Measurements from ENCODE around the gene GPR137B. TPM values are rescaled to one million over a fixed set of nuclear protein-coding genes. Genes with fewer than 3 reads are reported as not detected.
"Not testable (repeated sequence)": the region's sequence is repeated elsewhere in the genome, so short reads cannot be mapped to it uniquely, and the experiment has no call there.

The GPR137B gene
- total RNA-seq, 2 donors from 2014 or later: 22.7 to 39.7 TPM

DNA sequence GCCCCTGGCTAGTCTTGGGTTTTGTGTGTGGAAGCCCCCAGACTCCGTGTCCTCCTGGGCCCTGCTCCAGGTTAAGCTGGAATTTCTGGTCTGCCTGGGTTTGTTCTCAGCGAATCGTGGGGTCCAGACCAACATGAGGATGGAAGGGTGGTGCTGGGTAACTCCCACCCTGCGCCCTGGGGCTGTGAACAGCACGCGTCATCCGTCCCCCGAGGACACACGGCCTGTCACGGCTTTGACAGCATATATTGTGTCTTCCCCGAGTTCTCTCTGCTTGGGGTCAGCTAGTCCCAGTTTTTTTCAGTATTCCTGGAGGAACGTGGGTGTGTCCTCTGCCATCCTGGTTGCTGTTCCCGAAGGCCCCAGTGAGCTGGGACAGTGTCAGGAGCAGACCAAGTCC is 11.8 kb downstream of the GPR137B start:
- TF ChIP-seq, protein P1, sequence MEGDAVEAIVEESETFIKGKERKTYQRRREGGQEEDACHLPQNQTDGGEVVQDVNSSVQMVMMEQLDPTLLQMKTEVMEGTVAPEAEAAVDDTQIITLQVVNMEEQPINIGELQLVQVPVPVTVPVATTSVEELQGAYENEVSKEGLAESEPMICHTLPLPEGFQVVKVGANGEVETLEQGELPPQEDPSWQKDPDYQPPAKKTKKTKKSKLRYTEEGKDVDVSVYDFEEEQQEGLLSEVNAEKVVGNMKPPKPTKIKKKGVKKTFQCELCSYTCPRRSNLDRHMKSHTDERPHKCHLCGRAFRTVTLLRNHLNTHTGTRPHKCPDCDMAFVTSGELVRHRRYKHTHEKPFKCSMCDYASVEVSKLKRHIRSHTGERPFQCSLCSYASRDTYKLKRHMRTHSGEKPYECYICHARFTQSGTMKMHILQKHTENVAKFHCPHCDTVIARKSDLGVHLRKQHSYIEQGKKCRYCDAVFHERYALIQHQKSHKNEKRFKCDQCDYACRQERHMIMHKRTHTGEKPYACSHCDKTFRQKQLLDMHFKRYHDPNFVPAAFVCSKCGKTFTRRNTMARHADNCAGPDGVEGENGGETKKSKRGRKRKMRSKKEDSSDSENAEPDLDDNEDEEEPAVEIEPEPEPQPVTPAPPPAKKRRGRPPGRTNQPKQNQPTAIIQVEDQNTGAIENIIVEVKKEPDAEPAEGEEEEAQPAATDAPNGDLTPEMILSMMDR (IDR thresholded peaks at IDR 0.05): no peak
- no peak for DNase-seq (ENCODE audit: low spot score)
- no peaks in the 10 kb centered on the region for H3K36me3 ChIP-seq
- peaks cover 0 to 51% of the 10 kb centered on the region in 2 donors for H3K4me1 ChIP-seq
- no peak overlapping the region for H3K4me3 ChIP-seq
- no peaks in the 10 kb centered on the region for H3K9me3 ChIP-seq
- H3K27ac ChIP-seq: no peak overlapping the region
- no peaks in the 10 kb centered on the region for H3K27me3 ChIP-seq

GRCh38 chr1:236154671-236155398 is 12.5 kb downstream of the GPR137B start:
- H3K27me3 ChIP-seq: no peaks in the 10 kb centered on the region
- no peaks in the 10 kb centered on the region for H3K9me3 ChIP-seq
- no peaks in the 10 kb centered on the region for H3K36me3 ChIP-seq
- no peak overlapping the region for H3K27ac ChIP-seq
- peaks cover 0 to 44% of the 10 kb centered on the region in 2 donors for H3K4me1 ChIP-seq
- no peak overlapping the region for H3K4me3 ChIP-seq
- TF ChIP-seq, protein P1 (IDR thresholded peaks at IDR 0.05): no peak
- no peak for DNase-seq (ENCODE audit: low spot score)

- Histone ChIP-seq H3K9me3 (no peaks in the 10 kb centered on the region), H3K27ac (no peak overlapping the region), H3K4me1 (peaks cover 0 to 39% of the 10 kb centered on the region in 2 donors), H3K27me3 (no peaks in the 10 kb centered on the region), H3K4me3 (no peak overlapping the region), H3K36me3 (no peaks in the 10 kb centered on the region)
- TF ChIP-seq, protein P1 (IDR thresholded peaks at IDR 0.05): no peak
- DNase-seq (ENCODE audit: low spot score): no peak
Observed at GRCh38 chr1:236155399-236155767, 13.0 kb downstream of the GPR137B start.

- H3K27ac ChIP-seq: no peak overlapping the region
- H3K4me3 ChIP-seq: no peak overlapping the region
- DNase-seq (ENCODE audit: low spot score): no peak
- H3K27me3 ChIP-seq: no peaks in the 10 kb centered on the region
- peaks cover 0 to 33% of the 10 kb centered on the region in 2 donors for H3K4me1 ChIP-seq
- H3K9me3 ChIP-seq: peaks cover 0 to 4% of the 10 kb centered on the region in 2 donors
- TF ChIP-seq, protein P1 (IDR thresholded peaks at IDR 0.05): no peak
- no peaks in the 10 kb centered on the region for H3K36me3 ChIP-seq
Observed at GRCh38 chr1:236155841-236156503, 13.6 kb downstream of the GPR137B start.

- Histone ChIP-seq H3K4me1 (peaks cover 0 to 26% of the 10 kb centered on the region in 2 donors), H3K4me3 (no peak overlapping the region), H3K36me3 (no peaks in the 10 kb centered on the region), H3K27me3 (no peaks in the 10 kb centered on the region), H3K9me3 (peaks cover 0 to 11% of the 10 kb centered on the region in 2 donors), H3K27ac (no peak overlapping the region)
- TF ChIP-seq, protein P1 (IDR thresholded peaks at IDR 0.05): no peak
- peak; percentile 67 for DNase-seq (ENCODE audit: low spot score)
Observed at GRCh38 chr1:236156512-236157208, 14.3 kb downstream of the GPR137B start.

GRCh38 chr1:236158072-236158471 is 15.7 kb downstream of the GPR137B start:
- not testable (repeated sequence) for H3K4me3 ChIP-seq; DNase-seq (ENCODE audit: low spot score)

More at GRCh38 chr1:236158072-236158471, 15.7 kb downstream of the GPR137B start:
- Histone ChIP-seq H3K4me1 (peaks cover 0 to 16% of the 10 kb centered on the region in 2 donors), H3K9me3 (peaks cover 0 to 19% of the 10 kb centered on the region in 2 donors)
- not testable (repeated sequence) for H3K27me3 ChIP-seq, H3K36me3 ChIP-seq, H3K27ac ChIP-seq

Data from right atrium auricular region (tissue), 2 donors.